Anterior cingulate cortex (tissue), 58 donors: ENCODE measurements around the gene RPS2.

Experiments used
- DNase-seq, 58 donors: peaks; one replicate each; lab custom pipeline; 2025; lab: John Stamatoyannopoulos, UW

RPS2 gene

GRCh38 chr16:1912215-1912543 lies 52.4 kb downstream of the RPS2 start:
- DNase-seq = no peak
